Effector CD8-positive, alpha-beta T cell (primary cell): ENCODE results near the gene KCNQ1OT1.

Experiments
- DNase-seq: peaks from one replicate; lab custom pipeline; 2025; lab: John Stamatoyannopoulos, UW

The KCNQ1OT1 gene

DNA sequence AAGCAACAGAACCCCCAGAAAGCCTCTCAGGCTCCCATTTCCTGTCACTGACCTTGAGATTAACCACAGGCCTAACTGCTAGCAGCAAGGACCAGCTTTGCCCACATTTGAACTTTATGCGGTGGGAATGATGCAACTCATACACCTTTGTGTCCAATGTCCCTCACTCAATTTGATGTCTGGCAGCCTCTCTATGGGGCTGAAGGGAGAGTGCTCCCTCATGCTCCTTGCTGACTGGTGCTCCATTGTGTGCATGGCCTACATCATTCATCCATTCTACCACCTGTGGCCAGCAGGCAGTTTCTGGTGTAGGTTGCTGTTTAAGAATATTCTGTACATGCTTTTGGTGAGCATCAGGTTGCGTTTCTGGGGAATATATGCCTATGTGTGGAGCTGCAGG, 31.9 kb downstream of the KCNQ1OT1 start:
- DNase-seq: no peak

DNA sequence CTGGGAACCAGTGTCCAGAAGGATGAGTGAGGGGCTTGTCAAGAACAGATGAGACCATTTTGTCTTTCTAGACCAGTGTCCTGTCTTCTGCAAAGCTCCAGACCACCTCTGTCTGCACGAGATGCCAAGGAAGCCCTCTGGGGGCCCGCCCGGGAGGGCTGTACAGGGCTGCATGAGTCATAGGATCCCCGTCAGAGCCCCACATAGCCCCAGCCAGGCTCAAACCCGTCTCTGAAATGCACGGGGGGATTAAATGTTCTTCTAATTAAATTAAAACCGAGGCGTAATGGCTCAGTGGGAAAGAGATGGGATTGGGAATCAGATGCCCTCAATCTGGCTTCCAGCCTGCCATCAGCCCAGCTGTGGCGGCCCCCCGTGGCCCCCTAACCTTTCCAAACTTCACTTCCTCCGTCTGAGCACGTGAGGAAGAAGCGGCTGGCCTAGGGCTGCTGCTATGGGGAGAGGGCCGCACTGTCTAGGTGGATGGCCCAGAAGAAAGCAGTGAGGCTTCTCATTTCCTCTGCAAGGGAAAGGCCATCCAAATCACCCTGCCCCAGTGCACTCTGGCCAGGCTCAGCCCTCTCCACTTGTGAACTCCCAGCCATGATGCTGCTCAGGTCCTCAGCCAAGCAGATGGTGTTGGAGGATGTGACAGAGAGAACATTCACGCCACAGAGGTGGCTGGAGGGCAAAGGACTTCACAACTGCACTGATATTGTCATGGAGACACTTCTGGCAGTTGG, 32.8 kb downstream of the KCNQ1OT1 start:
- no peak for DNase-seq

DNA sequence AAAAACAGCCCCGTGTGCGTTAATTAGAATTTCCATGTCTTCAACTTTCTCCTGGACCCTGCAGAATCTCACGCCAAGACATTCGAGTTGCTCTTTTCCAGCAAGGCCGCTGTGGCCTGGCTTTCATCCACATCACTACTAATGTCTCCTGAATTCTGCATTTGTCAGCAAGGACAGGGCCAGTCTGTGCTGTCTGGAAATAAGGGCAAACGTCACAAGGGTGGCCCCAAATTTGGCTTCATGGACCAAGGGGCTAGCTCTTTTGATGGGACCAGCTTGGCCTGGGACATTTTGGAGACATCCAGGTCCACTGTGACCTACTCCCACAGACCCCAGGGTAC, 33.4 kb downstream of the KCNQ1OT1 start:
- no peak for DNase-seq

GRCh38 chr11:2665526-2666400, 34.0 kb downstream of the KCNQ1OT1 start:
- DNase-seq: no peak

- DNase-seq: no peak
These were observed 34.8 kb downstream of the KCNQ1OT1 start for GRCh38 chr11:2664791-2665525.

GRCh38 chr11:2664376-2664775, 35.4 kb downstream of the KCNQ1OT1 start:
- DNase-seq: no peak

GRCh38 chr11:2663915-2664314, 35.9 kb downstream of the KCNQ1OT1 start:
- DNase-seq: no peak

GRCh38 chr11:2663506-2663905, 36.3 kb downstream of the KCNQ1OT1 start:
- no peak for DNase-seq

DNA sequence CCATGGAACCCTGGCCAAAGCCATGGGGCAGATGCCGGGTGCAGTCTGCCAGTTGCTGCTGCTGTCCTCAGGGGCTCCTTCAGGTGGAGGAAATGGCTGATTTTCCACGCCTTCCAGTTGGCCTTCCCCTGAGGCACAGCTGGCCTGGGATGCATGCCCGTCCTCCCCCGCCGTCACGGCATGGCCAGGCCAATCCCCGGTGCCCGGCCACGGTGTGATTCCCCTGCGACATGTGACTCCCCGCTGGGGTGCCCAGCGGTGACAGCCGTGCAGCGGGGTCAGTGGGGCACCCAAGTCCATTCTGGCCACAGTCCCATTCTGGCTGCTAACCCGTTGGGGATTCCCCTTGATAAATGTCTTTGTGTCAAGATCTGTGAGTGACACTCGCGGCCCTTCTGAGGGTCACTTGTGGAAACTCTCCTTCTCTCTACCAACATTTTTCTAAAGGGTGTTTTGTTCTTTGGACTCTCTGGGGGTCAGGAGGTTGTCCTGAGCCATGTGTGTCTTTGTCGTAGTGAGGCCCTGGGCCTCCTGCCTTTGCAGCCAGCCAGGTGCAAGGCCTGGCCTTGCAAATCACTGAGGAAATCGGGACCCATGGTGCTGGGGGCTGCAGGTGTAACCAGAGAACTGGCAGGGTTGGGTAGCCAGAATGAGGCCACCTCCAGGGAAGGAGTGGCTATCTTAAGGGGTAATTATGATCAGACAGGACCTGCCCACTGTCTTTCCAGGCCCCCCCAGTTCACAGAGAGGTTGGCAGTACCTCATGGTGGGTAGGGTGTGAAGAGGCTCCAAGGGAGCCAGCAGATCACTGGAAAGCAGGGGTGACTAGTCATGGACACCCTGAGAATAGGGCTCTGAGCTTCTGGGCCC, 37.1 kb downstream of the KCNQ1OT1 start:
- no peak for DNase-seq

DNA sequence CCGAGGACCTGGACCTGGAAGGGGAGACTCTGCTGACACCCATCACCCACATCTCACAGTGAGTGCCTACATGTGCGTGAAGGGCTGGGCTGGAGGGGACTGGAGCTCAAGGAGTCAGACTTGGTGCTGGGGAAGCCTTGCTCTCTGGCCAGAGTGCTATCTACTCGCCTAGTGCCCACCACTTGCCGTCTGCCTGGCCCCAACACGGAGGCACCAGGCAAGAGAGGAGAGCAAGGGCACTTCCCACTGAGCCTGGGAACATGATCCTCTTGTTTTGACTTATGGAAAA, 37.8 kb downstream of the KCNQ1OT1 start:
- DNase-seq: no peak

DNA sequence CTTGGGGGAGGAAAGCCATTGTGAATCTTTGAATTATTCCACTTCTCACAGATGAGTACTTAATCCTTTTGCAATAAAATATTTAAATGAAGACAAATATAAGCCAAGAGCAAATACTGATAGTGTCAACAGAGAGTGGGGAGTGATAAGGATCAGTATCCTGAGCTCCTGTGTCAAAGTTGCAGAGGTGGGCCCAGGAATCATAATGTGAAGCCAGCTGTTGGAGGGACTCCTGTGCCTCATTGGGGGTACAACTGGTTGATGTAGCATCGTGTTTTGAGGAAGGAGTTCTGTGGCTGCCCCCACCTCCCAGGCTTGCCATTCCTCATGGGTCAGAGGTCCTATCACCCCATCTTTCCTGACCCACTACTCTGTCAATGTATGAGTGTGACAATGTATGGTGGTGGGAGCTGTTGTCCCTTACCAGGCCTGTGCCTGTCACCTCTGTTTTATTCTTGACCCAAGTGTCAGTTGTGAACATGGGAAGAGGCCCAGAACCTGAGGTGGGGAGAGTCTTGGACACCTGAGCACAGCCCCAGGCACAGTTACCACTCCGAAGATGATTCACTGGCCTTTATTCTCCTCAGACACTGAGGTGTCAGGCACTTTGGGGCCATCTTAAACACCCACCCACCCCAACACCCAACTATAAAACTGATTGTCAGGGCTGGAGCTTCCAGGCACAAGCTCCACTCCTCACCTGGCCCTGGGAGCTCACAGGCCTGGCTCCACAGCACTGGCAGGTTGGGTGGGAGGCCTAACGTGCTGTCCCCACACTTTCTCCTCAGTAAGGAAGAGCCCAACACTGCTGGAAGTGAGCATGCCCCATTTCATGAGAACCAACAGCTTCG, 38.4 kb downstream of the KCNQ1OT1 start:
- DNase-seq: no peak

DNA sequence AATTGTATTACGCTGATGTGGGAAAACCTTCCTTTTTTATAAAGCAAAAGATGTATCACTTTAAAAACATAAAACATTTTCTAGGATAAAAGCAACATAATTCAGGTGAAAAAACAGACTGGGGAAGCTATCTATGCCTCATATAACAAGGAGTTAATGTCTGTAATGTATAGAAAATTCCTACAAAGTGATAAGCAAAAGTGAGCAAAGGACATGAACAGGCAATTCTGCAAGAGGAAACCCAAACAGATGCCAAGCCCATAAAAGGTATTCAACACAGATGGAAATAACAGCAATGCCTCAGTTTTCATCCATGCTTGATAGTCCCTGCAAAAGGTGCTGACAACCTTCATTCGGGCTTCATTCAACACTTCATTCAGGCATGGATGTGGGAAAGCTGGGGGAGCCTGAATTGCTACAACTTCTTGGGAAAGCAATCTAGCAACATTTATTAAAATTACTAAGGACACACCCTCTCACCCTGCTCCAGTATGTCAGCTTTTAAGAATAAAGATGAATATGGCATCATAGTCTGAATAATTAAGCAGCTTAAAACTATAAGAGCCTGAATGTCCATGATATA, 39.3 kb downstream of the KCNQ1OT1 start:
- DNase-seq: no peak

DNA sequence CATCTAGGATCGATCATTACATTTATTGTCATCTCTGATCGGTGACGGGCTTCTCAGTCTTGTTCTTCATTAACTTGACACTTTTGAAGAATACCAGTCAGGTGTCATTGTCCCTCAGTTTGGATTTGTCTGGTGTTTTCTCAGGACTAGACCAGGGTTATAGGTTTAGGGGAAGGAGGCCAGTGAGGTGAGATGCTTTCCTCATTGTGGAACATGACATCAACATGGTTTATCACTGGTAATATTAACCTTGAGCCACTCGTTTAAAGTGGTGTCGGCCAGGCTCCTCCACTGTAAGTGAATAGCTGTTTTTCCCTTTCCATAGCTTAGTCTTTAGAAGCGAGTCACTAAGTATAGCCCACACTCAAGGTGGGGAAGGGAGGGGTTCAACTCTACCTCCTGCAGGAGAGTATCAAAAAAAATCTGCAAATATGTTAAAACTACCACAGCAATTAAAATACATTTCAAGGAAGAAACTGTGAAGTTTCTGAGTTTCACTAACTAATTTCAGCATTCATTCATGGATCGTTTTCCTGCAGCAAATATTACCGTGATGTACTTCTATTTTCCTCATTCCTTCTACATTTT, 42.0 kb downstream of the KCNQ1OT1 start:
- no peak for DNase-seq

DNA sequence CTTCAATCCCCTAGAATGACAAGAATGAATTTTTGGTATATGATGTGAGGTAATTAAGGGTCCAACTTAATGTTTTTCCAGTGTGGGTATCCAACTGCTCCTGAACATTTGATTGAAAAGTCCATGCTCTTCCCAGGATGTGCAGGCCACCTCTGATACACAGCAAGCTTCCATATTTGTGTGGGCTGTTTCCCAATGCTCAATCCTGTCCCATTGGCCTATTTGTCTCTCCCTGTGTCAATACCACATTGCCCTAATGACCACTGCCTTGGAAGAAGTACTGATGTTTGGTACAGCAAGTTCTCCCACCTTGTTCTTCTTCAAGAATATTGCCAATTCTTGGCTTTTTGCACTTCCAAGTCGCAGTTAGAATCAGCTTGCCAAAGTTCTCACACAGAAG, 42.9 kb downstream of the KCNQ1OT1 start:
- DNase-seq: no peak

DNA sequence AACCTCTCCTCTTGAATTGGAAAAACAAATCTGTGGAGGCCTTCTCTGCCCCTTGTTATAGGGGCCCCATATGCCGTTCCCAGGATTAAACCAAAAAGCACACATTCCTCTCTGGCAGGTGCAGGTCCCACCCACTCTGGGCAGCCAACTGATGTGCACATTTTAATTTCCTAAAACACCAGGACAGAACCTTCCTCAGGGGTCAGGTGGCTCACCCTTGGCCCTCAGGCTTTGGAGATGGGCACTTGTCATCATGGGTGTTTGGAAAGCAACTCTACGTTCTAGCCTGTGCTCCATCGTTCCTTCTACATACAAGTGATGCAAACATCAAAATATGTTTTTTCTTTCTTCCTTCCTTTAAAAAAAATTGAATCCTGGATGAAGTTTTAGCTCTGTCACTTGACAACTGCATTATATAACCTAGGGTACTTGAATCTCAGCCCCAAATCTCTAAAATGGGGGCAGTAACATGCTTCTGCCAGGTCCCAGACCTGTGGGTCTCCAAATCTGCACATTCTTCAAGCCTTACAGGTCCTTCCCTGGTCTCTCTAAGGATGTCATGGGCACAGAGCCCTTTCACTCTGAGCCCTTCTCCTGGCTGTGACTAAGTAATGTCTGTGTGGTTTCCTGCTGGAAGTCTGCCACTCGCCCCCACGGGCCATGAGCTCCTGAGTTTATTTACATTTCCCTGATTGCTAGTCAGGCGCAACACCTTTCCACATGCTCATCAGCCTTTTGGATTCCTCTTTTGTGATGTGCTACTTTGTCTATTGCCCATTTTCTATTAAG, 43.8 kb downstream of the KCNQ1OT1 start:
- DNase-seq: no peak

GRCh38 chr11:2655016-2655719, 44.6 kb downstream of the KCNQ1OT1 start:
- no peak for DNase-seq

- no peak for DNase-seq
These were observed 45.7 kb downstream of the KCNQ1OT1 start for GRCh38 chr11:2653930-2654739.

GRCh38 chr11:2653198-2653551, 46.6 kb downstream of the KCNQ1OT1 start:
- DNase-seq: no peak
